ENCODE data around the gene ASB4.

DNA sequence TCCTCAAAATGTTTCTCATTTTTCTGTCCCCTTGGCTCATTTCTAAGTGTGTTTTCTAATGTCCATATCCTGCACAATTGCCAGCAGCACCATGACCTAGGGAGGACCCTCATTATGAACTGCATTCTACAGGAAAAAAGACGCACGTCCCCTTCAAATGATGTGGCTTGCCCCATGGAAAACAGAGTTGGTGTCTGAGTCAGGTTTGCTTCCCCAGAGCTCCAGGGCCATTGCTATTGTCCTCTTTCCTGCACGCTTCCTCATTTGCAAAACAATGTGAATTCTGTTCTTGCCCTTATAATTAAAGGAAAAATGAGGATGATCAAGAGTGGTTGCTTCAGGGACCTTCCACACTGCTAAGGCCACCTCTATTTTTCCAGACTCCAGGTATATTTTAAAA lies 14.7 kb upstream of the ASB4 start:
- TF ChIP-seq POLR2AphosphoS5 (IDR thresholded peaks at IDR 0.05) (no peak), POLR2A (IDR thresholded peaks at IDR 0.05) (no peak)
- TF ChIP-seq, protein P1, sequence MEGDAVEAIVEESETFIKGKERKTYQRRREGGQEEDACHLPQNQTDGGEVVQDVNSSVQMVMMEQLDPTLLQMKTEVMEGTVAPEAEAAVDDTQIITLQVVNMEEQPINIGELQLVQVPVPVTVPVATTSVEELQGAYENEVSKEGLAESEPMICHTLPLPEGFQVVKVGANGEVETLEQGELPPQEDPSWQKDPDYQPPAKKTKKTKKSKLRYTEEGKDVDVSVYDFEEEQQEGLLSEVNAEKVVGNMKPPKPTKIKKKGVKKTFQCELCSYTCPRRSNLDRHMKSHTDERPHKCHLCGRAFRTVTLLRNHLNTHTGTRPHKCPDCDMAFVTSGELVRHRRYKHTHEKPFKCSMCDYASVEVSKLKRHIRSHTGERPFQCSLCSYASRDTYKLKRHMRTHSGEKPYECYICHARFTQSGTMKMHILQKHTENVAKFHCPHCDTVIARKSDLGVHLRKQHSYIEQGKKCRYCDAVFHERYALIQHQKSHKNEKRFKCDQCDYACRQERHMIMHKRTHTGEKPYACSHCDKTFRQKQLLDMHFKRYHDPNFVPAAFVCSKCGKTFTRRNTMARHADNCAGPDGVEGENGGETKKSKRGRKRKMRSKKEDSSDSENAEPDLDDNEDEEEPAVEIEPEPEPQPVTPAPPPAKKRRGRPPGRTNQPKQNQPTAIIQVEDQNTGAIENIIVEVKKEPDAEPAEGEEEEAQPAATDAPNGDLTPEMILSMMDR (IDR thresholded peaks at IDR 0.05): no peak

Data from prostate gland (tissue), 2 donors.